ENCODE measurements around the gene PTDSS2. TPM values are rescaled to one million over a fixed set of nuclear protein-coding genes. Genes with fewer than 3 reads are reported as not detected.

PTDSS2 gene
- polyA plus RNA-seq, 3 donors = 9.3 to 18.3 (median 12.4) TPM

DNA sequence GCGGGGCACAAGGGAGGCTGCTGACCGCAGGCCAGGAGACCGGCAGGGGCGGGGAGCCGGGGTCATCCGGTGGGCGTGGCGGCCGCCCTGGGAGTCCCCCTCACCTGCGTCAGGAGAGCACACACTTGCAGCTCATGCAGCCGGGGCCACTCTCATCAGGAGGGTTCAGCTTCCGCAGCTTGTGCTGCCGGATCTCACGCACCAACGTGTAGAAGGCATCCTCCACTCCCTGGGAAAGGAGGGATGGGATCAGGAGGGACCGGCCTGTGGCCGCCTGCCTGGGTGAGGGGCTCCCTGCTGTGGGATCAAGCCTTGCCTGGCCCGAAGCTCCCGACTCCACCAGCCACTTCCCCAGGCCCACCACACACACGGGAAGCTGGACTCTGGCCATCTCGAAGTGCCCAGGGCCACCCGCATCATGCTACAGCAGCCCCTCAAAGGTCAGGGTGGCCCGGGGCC lies 82.5 kb downstream of the PTDSS2 start:
- H3K9me3 Mint-ChIP-seq = peaks cover 0 to 2% (median 0%) of the 10 kb centered on the region in 7 donors
- H3K27ac Mint-ChIP-seq = no peak overlapping the region
- H3K36me3 Mint-ChIP-seq = peaks cover 15% of the 10 kb centered on the region in 2 donors
- Histone ChIP-seq H3K4me2 (replicated peaks; ENCODE audit: extremely low read depth, low read length, poor library complexity, severe bottlenecking) (no peak overlapping the region), H4K20me1 (ENCODE audit: insufficient read depth, low read length) (peaks cover 26% of the 10 kb centered on the region), H3K27me3 (ENCODE audit: control insufficient read depth in 2 of 2, insufficient read depth in 2 of 2, low read length in 2 of 2) (peaks cover 0 to 12% of the 10 kb centered on the region in 2 donors), H2AFZ (ENCODE audit: insufficient read depth, low read depth, low read length, poor library complexity, severe bottlenecking) (no peak overlapping the region), H3K9me3 (replicated peaks in 1 of 2; ENCODE audit: control insufficient read depth in 1 of 2, insufficient read depth in 1 of 2, low read length in 2 of 2) (no peaks in the 10 kb centered on the region), H3K4me1 (ENCODE audit: control insufficient read depth in 1 of 2, insufficient read depth in 2 of 2, low read length in 2 of 2) (peaks cover 27 to 33% of the 10 kb centered on the region in 2 donors), H3K36me3 (replicated peaks in 1 of 2; ENCODE audit: control insufficient read depth in 1 of 2, insufficient read depth in 2 of 2, low read length in 2 of 2) (peaks cover 20 to 23% of the 10 kb centered on the region in 2 donors), H3K79me2 (ENCODE audit: insufficient read depth, low read length) (peaks cover 12% of the 10 kb centered on the region), H3K4me3 (replicated peaks in 1 of 3; ENCODE audit: low read depth in 2 of 3, low read length in 3 of 3) (no peak overlapping the region), H3K27ac (ENCODE audit: low read depth in 1 of 2, low read length in 2 of 2) (no peak overlapping the region), H3K9ac (ENCODE audit: insufficient read depth, low read length, poor library complexity, severe bottlenecking) (no peak overlapping the region)
- H3K4me3 Mint-ChIP-seq = no peak overlapping the region
- no peak for DNase-seq
- H3K4me1 Mint-ChIP-seq = peaks cover 8% of the 10 kb centered on the region
- WGBS (ENCODE audit: insufficient coverage) = 95% methylated on average over 18 of the region's 23 CpGs
- TF ChIP-seq, protein P1, sequence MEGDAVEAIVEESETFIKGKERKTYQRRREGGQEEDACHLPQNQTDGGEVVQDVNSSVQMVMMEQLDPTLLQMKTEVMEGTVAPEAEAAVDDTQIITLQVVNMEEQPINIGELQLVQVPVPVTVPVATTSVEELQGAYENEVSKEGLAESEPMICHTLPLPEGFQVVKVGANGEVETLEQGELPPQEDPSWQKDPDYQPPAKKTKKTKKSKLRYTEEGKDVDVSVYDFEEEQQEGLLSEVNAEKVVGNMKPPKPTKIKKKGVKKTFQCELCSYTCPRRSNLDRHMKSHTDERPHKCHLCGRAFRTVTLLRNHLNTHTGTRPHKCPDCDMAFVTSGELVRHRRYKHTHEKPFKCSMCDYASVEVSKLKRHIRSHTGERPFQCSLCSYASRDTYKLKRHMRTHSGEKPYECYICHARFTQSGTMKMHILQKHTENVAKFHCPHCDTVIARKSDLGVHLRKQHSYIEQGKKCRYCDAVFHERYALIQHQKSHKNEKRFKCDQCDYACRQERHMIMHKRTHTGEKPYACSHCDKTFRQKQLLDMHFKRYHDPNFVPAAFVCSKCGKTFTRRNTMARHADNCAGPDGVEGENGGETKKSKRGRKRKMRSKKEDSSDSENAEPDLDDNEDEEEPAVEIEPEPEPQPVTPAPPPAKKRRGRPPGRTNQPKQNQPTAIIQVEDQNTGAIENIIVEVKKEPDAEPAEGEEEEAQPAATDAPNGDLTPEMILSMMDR (IDR thresholded peaks at IDR 0.05) = no peak
- peaks cover 4 to 15% (median 10%) of the 10 kb centered on the region in 3 donors for H3K27me3 Mint-ChIP-seq (ENCODE audit: low read depth in 3 of 3)
- intact Hi-C loops (cut with micrococcal nuclease) = no loop called here

DNA sequence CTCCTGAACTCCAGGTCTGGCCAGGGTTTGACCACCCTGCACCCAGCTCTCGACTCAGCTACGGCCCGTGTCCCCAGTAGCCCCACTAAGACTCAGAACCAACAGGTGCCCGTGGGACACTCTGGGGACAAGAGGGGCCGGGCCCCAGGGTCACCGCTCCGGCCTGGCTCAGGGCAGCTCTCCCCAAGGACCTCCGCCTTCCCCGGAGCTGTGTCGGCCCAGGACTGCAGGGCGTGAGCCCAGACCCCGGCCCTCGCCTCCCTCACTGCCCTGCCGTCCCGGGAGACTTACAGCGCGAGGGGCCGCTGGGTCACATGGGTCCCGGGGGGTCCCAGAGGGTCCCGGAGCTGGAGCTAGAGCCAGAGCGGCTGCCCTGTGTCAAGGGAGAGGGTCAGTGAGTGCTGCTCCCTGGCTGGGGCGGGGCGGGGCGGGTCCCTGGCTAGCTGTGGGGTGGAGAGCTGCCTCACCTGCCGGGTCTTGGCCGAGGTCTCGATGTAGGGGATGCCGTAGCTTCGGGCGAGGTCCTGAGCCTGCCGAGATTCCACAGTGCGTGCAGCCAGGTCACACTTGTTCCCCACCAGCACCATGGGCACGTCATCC lies 83.0 kb downstream of the PTDSS2 start:
- WGBS (ENCODE audit: insufficient coverage) = 98% methylated on average over 33 of the region's 33 CpGs
- Histone ChIP-seq H3K9ac (ENCODE audit: insufficient read depth, low read length, poor library complexity, severe bottlenecking) (no peak overlapping the region), H3K27ac (ENCODE audit: low read depth in 1 of 2, low read length in 2 of 2) (no peak overlapping the region), H3K36me3 (replicated peaks in 1 of 2; ENCODE audit: control insufficient read depth in 1 of 2, insufficient read depth in 2 of 2, low read length in 2 of 2) (peaks cover 20 to 23% of the 10 kb centered on the region in 2 donors), H4K20me1 (ENCODE audit: insufficient read depth, low read length) (peaks cover 26% of the 10 kb centered on the region), H3K79me2 (ENCODE audit: insufficient read depth, low read length) (peaks cover 12% of the 10 kb centered on the region), H3K4me3 (replicated peaks in 1 of 3; ENCODE audit: low read depth in 2 of 3, low read length in 3 of 3) (no peak overlapping the region), H3K27me3 (ENCODE audit: control insufficient read depth in 2 of 2, insufficient read depth in 2 of 2, low read length in 2 of 2) (peaks cover 0 to 17% of the 10 kb centered on the region in 2 donors), H3K4me1 (ENCODE audit: control insufficient read depth in 1 of 2, insufficient read depth in 2 of 2, low read length in 2 of 2) (peaks cover 33 to 37% of the 10 kb centered on the region in 2 donors), H3K4me2 (replicated peaks; ENCODE audit: extremely low read depth, low read length, poor library complexity, severe bottlenecking) (no peak overlapping the region), H2AFZ (ENCODE audit: insufficient read depth, low read depth, low read length, poor library complexity, severe bottlenecking) (no peak overlapping the region), H3K9me3 (replicated peaks in 1 of 2; ENCODE audit: control insufficient read depth in 1 of 2, insufficient read depth in 1 of 2, low read length in 2 of 2) (no peaks in the 10 kb centered on the region)
- Mint-ChIP-seq H3K9me3 (peaks cover 0 to 4% (median 0%) of the 10 kb centered on the region in 7 donors), H3K36me3 (peaks cover 15% of the 10 kb centered on the region in 2 donors), H3K27me3 (ENCODE audit: low read depth in 3 of 3) (peaks cover 4 to 21% (median 12%) of the 10 kb centered on the region in 3 donors), H3K27ac (no peak overlapping the region), H3K4me1 (peaks cover 11% of the 10 kb centered on the region), H3K4me3 (no peak overlapping the region)
- DNase-seq = no peak
- intact Hi-C loops (cut with micrococcal nuclease) = no loop called here
- TF ChIP-seq, protein P1 (IDR thresholded peaks at IDR 0.05) = no peak

Data from CD14-positive monocyte (primary cell).